GM23338 (cell line): ENCODE data around the gene CTRL.

Experiments used
- CREB1 ChIP-seq: fragments of 250-450 bp; sonication (Bioruptor Pico); IDR thresholded peaks from 2 replicates; pipeline ENCODE4 v1.5.0; 2020; ENCODE audit warnings: low read depth, mild to moderate bottlenecking, moderate library complexity
- CTCF ChIP-seq, 2 experiments: fragments of 200-600 bp in 1 of 2; sonication (generic) in 1 of 2; conservative IDR thresholded peaks; 2 replicates each; pipeline versions ENCODE4 v1.5.1 to v1.6.1; 2016 to 2017; ENCODE audit warnings: antibody characterized with exemption in 2 of 2, low read depth in 2 of 2, mild to moderate bottlenecking in 2 of 2, moderate library complexity in 1 of 2
- EZH2 ChIP-seq: fragments of 200-600 bp; sonication (generic); IDR thresholded peaks from one replicate; pipeline ENCODE4 v1.8.0; 2017; ENCODE audit warnings: antibody characterized with exemption, mild to moderate bottlenecking, low read depth; ENCODE audit not compliant: unreplicated experiment
- EZH2phosphoT487 ChIP-seq: fragments of 200-600 bp; sonication (generic); IDR thresholded peaks from one replicate; pipeline ENCODE4 v1.8.1; 2018; ENCODE audit warnings: antibody characterized with exemption; ENCODE audit not compliant: unreplicated experiment
- JUNB ChIP-seq: IDR thresholded peaks from one replicate; pipeline ENCODE4 v1.6.1; 2016; ENCODE audit warnings: antibody characterized with exemption; ENCODE audit not compliant: unreplicated experiment
- POLR2AphosphoS5 ChIP-seq: IDR thresholded peaks from 2 replicates; pipeline ENCODE4 v1.6.1; 2016; ENCODE audit warnings: antibody characterized with exemption, low read depth
- REST ChIP-seq: IDR thresholded peaks from one replicate; pipeline ENCODE4 v1.6.1; 2018; ENCODE audit warnings: antibody characterized with exemption; ENCODE audit not compliant: unreplicated experiment
- STAT1 ChIP-seq: IDR thresholded peaks from one replicate; pipeline ENCODE4 v1.6.1; 2016; ENCODE audit warnings: antibody characterized with exemption; ENCODE audit not compliant: unreplicated experiment
- ZNF114 ChIP-seq: fragments of 250-450 bp; sonication (Bioruptor Pico); IDR thresholded peaks from 2 replicates; pipeline ENCODE4 v1.5.0; 2020; ENCODE audit warnings: mild to moderate bottlenecking, moderate library complexity

GRCh38 chr16:67922221-67922620 is 9.4 kb downstream of the CTRL start:
- no peak for TF ChIP-seq EZH2
- no peak for TF ChIP-seq POLR2AphosphoS5
- TF ChIP-seq CTCF (conservative IDR thresholded peaks at IDR 0.05; ENCODE audit: low read depth in 2 of 2) = no peak
- TF ChIP-seq EZH2phosphoT487 = no peak
- TF ChIP-seq REST = no peak
- TF ChIP-seq CREB1 (CRISPR knock-in tag) = no peak
- no peak for TF ChIP-seq JUNB
- TF ChIP-seq STAT1 = no peak
- TF ChIP-seq ZNF114 (CRISPR knock-in tag) = no peak
